Measurements from ENCODE around the gene KCNMA1. TPM values are rescaled to one million over a fixed set of nuclear protein-coding genes. Genes with fewer than 3 reads are reported as not detected.
A peak's percentile ranks its signal among the peaks of the same experiment; 100 is the strongest.

Gene KCNMA1
- total RNA-seq, 2 donors from 2014 or later = 168 to 188 TPM

GRCh38 chr10:77187376-77187999 is 450.1 kb downstream of the KCNMA1 start:
- Histone ChIP-seq H3K4me3 (no peak overlapping the region), H3K27me3 (replicated peaks; ENCODE audit: insufficient read depth) (no peaks in the 10 kb centered on the region), H3K27ac (no peak overlapping the region), H3K4me1 (ENCODE audit: control insufficient read depth in 1 of 2, low read depth in 2 of 2) (peaks cover 14 to 64% of the 10 kb centered on the region in 2 donors), H3K36me3 (no peaks in the 10 kb centered on the region), H3K9me3 (no peaks in the 10 kb centered on the region)
- ATAC-seq (ENCODE audit: insufficient number of reproducible peaks, low FRiP score, low read depth) (no peak), DNase-seq (ENCODE audit: low spot score) (no peak)
- TF ChIP-seq CTCF (IDR thresholded peaks at IDR 0.05) = no peak

GRCh38 chr10:77186936-77187335 is 450.7 kb downstream of the KCNMA1 start:
- no peaks in the 10 kb centered on the region for H3K27me3 ChIP-seq (replicated peaks; ENCODE audit: insufficient read depth)
- ATAC-seq (ENCODE audit: insufficient number of reproducible peaks, low FRiP score, low read depth) (no peak), DNase-seq (ENCODE audit: low spot score) (no peak)
- no peak overlapping the region for H3K4me3 ChIP-seq
- H3K36me3 ChIP-seq = no peaks in the 10 kb centered on the region
- H3K27ac ChIP-seq = no peak overlapping the region
- peaks cover 14 to 69% of the 10 kb centered on the region in 2 donors for H3K4me1 ChIP-seq (ENCODE audit: control insufficient read depth in 1 of 2, low read depth in 2 of 2)
- no peak for TF ChIP-seq CTCF (IDR thresholded peaks at IDR 0.05)
- H3K9me3 ChIP-seq = no peaks in the 10 kb centered on the region

- H3K4me3 ChIP-seq = no peak overlapping the region
- no peak for DNase-seq (ENCODE audit: low spot score)
- no peaks in the 10 kb centered on the region for H3K36me3 ChIP-seq
- no peaks in the 10 kb centered on the region for H3K27me3 ChIP-seq (replicated peaks; ENCODE audit: insufficient read depth)
- no peak overlapping the region for H3K27ac ChIP-seq
- H3K4me1 ChIP-seq (ENCODE audit: control insufficient read depth in 1 of 2, low read depth in 2 of 2) = peaks cover 14 to 69% of the 10 kb centered on the region in 2 donors
- no peaks in the 10 kb centered on the region for H3K9me3 ChIP-seq
- ATAC-seq (ENCODE audit: insufficient number of reproducible peaks, low FRiP score, low read depth) = no peak
- no peak for TF ChIP-seq CTCF (IDR thresholded peaks at IDR 0.05)
Measured at GRCh38 chr10:77185696-77186095, 451.9 kb downstream of the KCNMA1 start.

- H3K4me1 ChIP-seq (ENCODE audit: control insufficient read depth in 1 of 2, low read depth in 2 of 2) = peaks cover 14 to 76% of the 10 kb centered on the region in 2 donors
- no peak for DNase-seq (ENCODE audit: low spot score)
- peak; percentile 37 for ATAC-seq (ENCODE audit: insufficient number of reproducible peaks, low FRiP score, low read depth)
- no peaks in the 10 kb centered on the region for H3K9me3 ChIP-seq
- no peaks in the 10 kb centered on the region for H3K36me3 ChIP-seq
- no peak for TF ChIP-seq CTCF (IDR thresholded peaks at IDR 0.05)
- H3K4me3 ChIP-seq = no peak overlapping the region
- peak overlapping the region; percentile 49 to 59 for H3K27ac ChIP-seq
- H3K27me3 ChIP-seq (replicated peaks; ENCODE audit: insufficient read depth) = no peaks in the 10 kb centered on the region
Measured at GRCh38 chr10:77182803-77183202, 454.8 kb downstream of the KCNMA1 start.

GRCh38 chr10:77180794-77181193 is 456.8 kb downstream of the KCNMA1 start:
- Histone ChIP-seq H3K4me3 (no peak overlapping the region), H3K27ac (peak overlapping the region; percentile 33 to 37), H3K27me3 (replicated peaks; ENCODE audit: insufficient read depth) (no peaks in the 10 kb centered on the region), H3K36me3 (no peaks in the 10 kb centered on the region), H3K4me1 (ENCODE audit: control insufficient read depth in 1 of 2, low read depth in 2 of 2) (peaks cover 14 to 71% of the 10 kb centered on the region in 2 donors), H3K9me3 (no peaks in the 10 kb centered on the region)
- DNase-seq (ENCODE audit: low spot score) (no peak), ATAC-seq (ENCODE audit: insufficient number of reproducible peaks, low FRiP score, low read depth) (no peak)
- no peak for TF ChIP-seq CTCF (IDR thresholded peaks at IDR 0.05)
